GM12878 (cell line): Measurements from ENCODE around the gene WDR91. TPM values are rescaled to one million over a fixed set of nuclear protein-coding genes. Genes with fewer than 3 reads are reported as not detected.

Source experiments
- ATAC-seq: fragments of 200-7000 bp; cut with Tn5 transposase; 3 replicates; pipeline ENCODE4 v1.9.1; 2020; ENCODE audit warnings: mild to moderate bottlenecking, moderate library complexity
- BruUV-seq: library from RNA; stranded (reverse); fragments of 400-500 nt; replicated peaks from 2 replicates; lab custom pipeline; 2021; lab: Mats Ljungman, UMichigan
- CTCF ChIA-PET: fragments of 300-600 bp; sonication (Branson Sonifier 250); formaldehyde crosslinking; extraction: SDS; loops from one replicate; lab custom pipeline; 2021; ENCODE audit warnings: inconsistent platforms; lab: Yijun Ruan, JAX
- POLR2A ChIA-PET: fragments of 350-600 bp; formaldehyde crosslinking; extraction: SDS; loops from one replicate; lab custom pipeline; 2021; ENCODE audit warnings: inconsistent platforms; lab: Charles Lee
- RAD21 ChIA-PET: fragments of 300-600 bp; sonication (Branson Sonifier 250); formaldehyde crosslinking; loops from one replicate; lab custom pipeline; 2023; ENCODE audit warnings: antibody characterized with exemption; ENCODE audit not compliant: unreplicated experiment; lab: Charles Lee
- SMC1A ChIA-PET: fragments of 300-600 bp; sonication (Branson Sonifier 250); formaldehyde crosslinking; loops from one replicate; lab custom pipeline; 2023; ENCODE audit not compliant: unreplicated experiment, uncharacterized antibody; lab: Charles Lee
- DNase-seq: peaks from one replicate; pipeline ENCODE4 v3.0.0-alpha.2; 2011; ENCODE audit warnings: low read depth, low spot score
- FAIRE-seq: peaks from 3 replicates; lab custom pipeline; 2011; peaks lifted over from hg19 to GRCh38; lab: Jason Lieb, UNC
- H2AFZ ChIP-seq: 2 replicates; pipeline ENCODE4 v1.6.0; 2011; ENCODE audit warnings: low read depth, low read length, control low read depth; ENCODE audit not compliant: control insufficient read depth
- H3K27ac ChIP-seq: 2 replicates; pipeline ENCODE4 v1.5.1; 2011; ENCODE audit warnings: control low read depth; ENCODE audit not compliant: control insufficient read depth, insufficient read depth
- H3K27me3 ChIP-seq, 2 experiments: replicated peaks in 1 of 2; 2 replicates each; pipeline versions ENCODE4 v1.6.0 to v1.6.1; 2011; ENCODE audit warnings: low read length in 1 of 2; ENCODE audit not compliant: control insufficient read depth in 2 of 2, insufficient read depth in 2 of 2
- H3K36me3 ChIP-seq, 2 experiments: 2 replicates each; pipeline ENCODE4 v1.5.1; 2011; ENCODE audit warnings: low read length in 1 of 2; ENCODE audit not compliant: control insufficient read depth in 2 of 2, insufficient read depth in 2 of 2
- H3K4me1 ChIP-seq: 2 replicates; pipeline ENCODE4 v1.6.1; 2011; ENCODE audit warnings: mild to moderate bottlenecking, low read length, moderate library complexity, mixed read lengths; ENCODE audit not compliant: control insufficient read depth, insufficient read depth
- H3K4me2 ChIP-seq: 2 replicates; pipeline ENCODE4 v1.6.0; 2011; ENCODE audit warnings: control low read depth; ENCODE audit not compliant: control insufficient read depth, insufficient read depth
- H3K4me3 ChIP-seq: fragments of 200-600 bp; sonication (generic); 2 replicates; pipeline ENCODE4 v1.5.1; 2016
- H3K79me2 ChIP-seq: 2 replicates; pipeline ENCODE4 v1.6.0; 2011; ENCODE audit warnings: low read length; ENCODE audit not compliant: control insufficient read depth, insufficient read depth
- H3K9ac ChIP-seq: 2 replicates; pipeline ENCODE4 v1.8.0; 2011; ENCODE audit warnings: low read length, control low read depth, mixed read lengths; ENCODE audit not compliant: control insufficient read depth, insufficient read depth
- H3K9me3 ChIP-seq: replicated peaks from 3 replicates; pipeline ENCODE4 v1.5.1; 2011; ENCODE audit warnings: mild to moderate bottlenecking, low read length; ENCODE audit not compliant: control insufficient read depth, insufficient read depth
- H4K20me1 ChIP-seq: 2 replicates; pipeline ENCODE4 v1.6.0; 2011; ENCODE audit not compliant: control insufficient read depth, insufficient read depth
- CBFB ChIP-seq: IDR thresholded peaks from 2 replicates; pipeline ENCODE4 v1.6.1; 2016; ENCODE audit warnings: antibody characterized with exemption, low read depth
- GABPA ChIP-seq: IDR thresholded peaks from 2 replicates; pipeline ENCODE4 v1.6.1; 2014; ENCODE audit warnings: antibody characterized with exemption, low read depth, mild to moderate bottlenecking, inconsistent platforms
- MTA3 ChIP-seq: IDR thresholded peaks from 2 replicates; pipeline ENCODE4 v1.6.1; 2012; ENCODE audit warnings: low read length, inconsistent platforms, borderline replicate concordance
- SIX5 ChIP-seq: IDR thresholded peaks from 2 replicates; pipeline ENCODE4 v1.6.1; 2011; ENCODE audit warnings: mild to moderate bottlenecking, low read depth, low read length, moderate library complexity; ENCODE audit not compliant: severe bottlenecking
- YY1 ChIP-seq: IDR thresholded peaks from 2 replicates; pipeline ENCODE4 v1.6.1; 2011; ENCODE audit warnings: low read depth, mild to moderate bottlenecking, low read length
- WGBS: methylation state at CpG from one replicate; pipeline ENCODE4 v1.1.6; 2016; ENCODE audit warnings: low lambda C conversion rate; ENCODE audit not compliant: insufficient replicate concordance, insufficient coverage; ENCODE audit errors: missing lambda C conversion rate; 5-methylcytosine and 5-hydroxymethylcytosine counted together
- in situ Hi-C: fragments of 300-500 bp; cut with MboI; formaldehyde crosslinking; loops from 9 replicates; pipeline ENCODE4 v1.14.3; 2018; ENCODE audit warnings: mixed read lengths
- intact Hi-C: fragments of 100-400 bp; cut with micrococcal nuclease; formaldehyde crosslinking; loops from one replicate; pipeline ENCODE4 v1.14.2; 2022; ENCODE audit not compliant: unreplicated experiment
- polyA plus RNA-seq, 11 experiments: library from polyadenylated mRNA; depleted of rRNA in 4 of 11; unstranded in 6 of 11; stranded (reverse) in 5 of 11; fragments of >200 nt; fragmentation: Nextera tagmentation in 4 of 11; fragmentation: Illumina TruSeq in 1 of 11; extraction: Ambion mirVana in 4 of 11; extraction: Trizol in 1 of 11; gene quantifications; 1 replicate in 1 of 11; 2 replicates in 10 of 11; pipeline versions ENCODE4 v1.2.1 to v1.2.3, GENCODE V29; 2011 to 2016; ENCODE audit warnings: inconsistent platforms in 2 of 11, missing spikeins in 2 of 11, low read depth in 1 of 11
- total RNA-seq, 4 experiments: library from RNA; depleted of rRNA in 3 of 4; stranded (reverse); fragments of >200 nt in 3 of 4; fragmentation: Illumina TruSeq in 1 of 4; extraction: Trizol in 1 of 4; gene quantifications; 2 replicates each; pipeline versions ENCODE4 v1.2.1 to v1.2.3, GENCODE V29; 2013 to 2021
- TF ChIP-seq, protein P1 (sequence below): fragments of 450-650 bp; IDR thresholded peaks from 2 replicates; pipeline ENCODE4 v1.6.1; 2016; ENCODE audit warnings: mild to moderate bottlenecking
- TF ChIP-seq, protein P2 (sequence below): fragments of 450-650 bp; IDR thresholded peaks from 2 replicates; pipeline ENCODE4 v1.6.1; 2017; ENCODE audit warnings: antibody characterized with exemption, mild to moderate bottlenecking, moderate library complexity
- TF ChIP-seq, protein P3 (sequence below): fragments of 450-650 bp; IDR thresholded peaks from 2 replicates; pipeline ENCODE4 v1.6.1; 2017; ENCODE audit warnings: mild to moderate bottlenecking
- TF ChIP-seq, protein P4 (sequence below): fragments of 150-350 bp; IDR thresholded peaks from 2 replicates; pipeline ENCODE4 v1.6.1; 2016; ENCODE audit warnings: low read depth, low read length
- TF ChIP-seq, protein P5 (sequence below): fragments of 450-650 bp; IDR thresholded peaks from 2 replicates; pipeline ENCODE4 v1.6.1; 2017; ENCODE audit warnings: low read depth, mild to moderate bottlenecking, moderate library complexity

WDR91 gene
- total and polyA plus RNA-seq, 10 of the 15 experiments (the other 5 are each of a cell fraction or from before 2014, with no cell fraction given) = 7.6 to 83.3 (median 16.5) TPM

DNA sequence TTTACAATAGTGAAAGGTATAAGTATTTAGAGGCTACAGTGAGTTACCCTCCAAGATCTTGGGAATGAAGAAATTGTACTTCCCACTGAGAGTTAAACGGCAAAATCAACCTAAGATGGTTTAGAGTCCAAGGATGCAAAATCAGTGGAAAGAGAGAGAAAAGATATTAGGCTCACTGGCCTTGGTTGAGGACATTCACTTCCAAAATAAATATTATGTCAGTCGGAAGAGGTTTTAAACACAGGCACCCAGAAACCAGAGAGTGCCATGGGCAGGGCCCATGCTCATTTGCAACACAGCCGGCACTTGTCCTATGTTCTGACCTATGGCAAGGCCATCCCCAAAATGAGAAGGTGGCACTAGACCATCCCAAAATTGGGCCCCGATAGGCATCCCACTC is 3.9 kb upstream of the WDR91 start (continued):
- TF ChIP-seq, protein P1, sequence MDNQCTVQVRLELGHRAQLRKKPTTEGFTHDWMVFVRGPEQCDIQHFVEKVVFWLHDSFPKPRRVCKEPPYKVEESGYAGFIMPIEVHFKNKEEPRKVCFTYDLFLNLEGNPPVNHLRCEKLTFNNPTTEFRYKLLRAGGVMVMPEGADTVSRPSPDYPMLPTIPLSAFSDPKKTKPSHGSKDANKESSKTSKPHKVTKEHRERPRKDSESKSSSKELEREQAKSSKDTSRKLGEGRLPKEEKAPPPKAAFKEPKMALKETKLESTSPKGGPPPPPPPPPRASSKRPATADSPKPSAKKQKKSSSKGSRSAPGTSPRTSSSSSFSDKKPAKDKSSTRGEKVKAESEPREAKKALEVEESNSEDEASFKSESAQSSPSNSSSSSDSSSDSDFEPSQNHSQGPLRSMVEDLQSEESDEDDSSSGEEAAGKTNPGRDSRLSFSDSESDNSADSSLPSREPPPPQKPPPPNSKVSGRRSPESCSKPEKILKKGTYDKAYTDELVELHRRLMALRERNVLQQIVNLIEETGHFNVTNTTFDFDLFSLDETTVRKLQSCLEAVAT = no peak
- TF ChIP-seq CBFB = no peak
- TF ChIP-seq, all 136 proteins: peak for 0

DNA sequence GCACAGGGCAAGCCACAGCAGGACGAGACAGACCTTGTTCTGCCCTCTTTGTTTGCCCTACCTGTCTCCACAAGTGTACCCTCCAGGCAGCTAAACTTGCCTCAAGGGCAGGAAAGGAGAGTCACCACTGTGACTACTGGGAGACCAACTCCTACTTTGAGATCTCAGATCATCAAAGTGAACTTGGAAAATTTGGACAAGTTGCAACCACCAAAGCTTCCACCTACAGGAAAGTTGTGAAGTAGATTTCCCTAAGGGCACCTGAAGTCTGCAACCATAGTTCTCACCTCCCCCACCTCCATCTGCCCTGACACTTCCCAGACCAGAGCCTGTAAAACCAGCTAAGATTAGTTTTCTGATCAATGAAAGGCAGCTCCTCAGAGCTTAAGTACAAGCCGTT is 2.5 kb upstream of the WDR91 start:
- H3K36me3 ChIP-seq = peaks cover 0 to 4% of the 10 kb centered on the region in 2 experiments; a peak in 1 of 4 replicates
- DNase-seq = no peak
- ChIA-PET RAD21 (interaction anchor here (1.0 to 1.5 kb wide), 3 partner anchors 18 to 61 kb away, joined by 3 read pairs; no protein-coding TSS in a partner anchor), SMC1A (interaction anchor here (0.8 to 2.3 kb wide), 5 partner anchors 9 to 67 kb away, joined by 3 to 7 read pairs (median 4); partner anchors contain the start of genes STRA8 and TMEM140), POLR2A (interaction anchor here (0.7 to 1.5 kb wide), 4 partner anchors 10 to 26 kb away, joined by 3 to 4 read pairs (median 3); no protein-coding TSS in a partner anchor), CTCF (interaction anchor here (0.7 to 1.3 kb wide), 3 partner anchors 27 to 432 kb away, joined by 3 to 4 read pairs (median 3); no protein-coding TSS in a partner anchor)
- no TSS peak for BruUV-seq
- H3K27ac ChIP-seq = no peak overlapping the region
- intact Hi-C loops (no loop called here), in situ Hi-C loops (no loop called here)
- no peak for ATAC-seq
- H2AFZ ChIP-seq = no peak overlapping the region; the same call in 1 of the 2 replicates
- H3K79me2 ChIP-seq = peaks cover 25% of the 10 kb centered on the region
- H3K4me1 ChIP-seq = peaks cover 19% of the 10 kb centered on the region
- H4K20me1 ChIP-seq = no peaks in the 10 kb centered on the region
- WGBS = 81% methylated on average over 2 of the region's 2 CpGs
- no peak overlapping the region for H3K4me3 ChIP-seq
- no peaks in the 10 kb centered on the region; the same call in 2 of the 3 replicates for H3K9me3 ChIP-seq
- FAIRE-seq = no peak
- H3K27me3 ChIP-seq = no peaks in the 10 kb centered on the region
- no peak overlapping the region for H3K9ac ChIP-seq
- H3K4me2 ChIP-seq = no peak overlapping the region
- TF ChIP-seq SIX5 (no peak), MTA3 (no peak), GABPA (no peak), YY1 (no peak)
- TF ChIP-seq, protein P2, sequence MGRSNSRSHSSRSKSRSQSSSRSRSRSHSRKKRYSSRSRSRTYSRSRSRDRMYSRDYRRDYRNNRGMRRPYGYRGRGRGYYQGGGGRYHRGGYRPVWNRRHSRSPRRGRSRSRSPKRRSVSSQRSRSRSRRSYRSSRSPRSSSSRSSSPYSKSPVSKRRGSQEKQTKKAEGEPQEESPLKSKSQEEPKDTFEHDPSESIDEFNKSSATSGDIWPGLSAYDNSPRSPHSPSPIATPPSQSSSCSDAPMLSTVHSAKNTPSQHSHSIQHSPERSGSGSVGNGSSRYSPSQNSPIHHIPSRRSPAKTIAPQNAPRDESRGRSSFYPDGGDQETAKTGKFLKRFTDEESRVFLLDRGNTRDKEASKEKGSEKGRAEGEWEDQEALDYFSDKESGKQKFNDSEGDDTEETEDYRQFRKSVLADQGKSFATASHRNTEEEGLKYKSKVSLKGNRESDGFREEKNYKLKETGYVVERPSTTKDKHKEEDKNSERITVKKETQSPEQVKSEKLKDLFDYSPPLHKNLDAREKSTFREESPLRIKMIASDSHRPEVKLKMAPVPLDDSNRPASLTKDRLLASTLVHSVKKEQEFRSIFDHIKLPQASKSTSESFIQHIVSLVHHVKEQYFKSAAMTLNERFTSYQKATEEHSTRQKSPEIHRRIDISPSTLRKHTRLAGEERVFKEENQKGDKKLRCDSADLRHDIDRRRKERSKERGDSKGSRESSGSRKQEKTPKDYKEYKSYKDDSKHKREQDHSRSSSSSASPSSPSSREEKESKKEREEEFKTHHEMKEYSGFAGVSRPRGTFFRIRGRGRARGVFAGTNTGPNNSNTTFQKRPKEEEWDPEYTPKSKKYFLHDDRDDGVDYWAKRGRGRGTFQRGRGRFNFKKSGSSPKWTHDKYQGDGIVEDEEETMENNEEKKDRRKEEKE = no peak
- TF ChIP-seq, protein P3, sequence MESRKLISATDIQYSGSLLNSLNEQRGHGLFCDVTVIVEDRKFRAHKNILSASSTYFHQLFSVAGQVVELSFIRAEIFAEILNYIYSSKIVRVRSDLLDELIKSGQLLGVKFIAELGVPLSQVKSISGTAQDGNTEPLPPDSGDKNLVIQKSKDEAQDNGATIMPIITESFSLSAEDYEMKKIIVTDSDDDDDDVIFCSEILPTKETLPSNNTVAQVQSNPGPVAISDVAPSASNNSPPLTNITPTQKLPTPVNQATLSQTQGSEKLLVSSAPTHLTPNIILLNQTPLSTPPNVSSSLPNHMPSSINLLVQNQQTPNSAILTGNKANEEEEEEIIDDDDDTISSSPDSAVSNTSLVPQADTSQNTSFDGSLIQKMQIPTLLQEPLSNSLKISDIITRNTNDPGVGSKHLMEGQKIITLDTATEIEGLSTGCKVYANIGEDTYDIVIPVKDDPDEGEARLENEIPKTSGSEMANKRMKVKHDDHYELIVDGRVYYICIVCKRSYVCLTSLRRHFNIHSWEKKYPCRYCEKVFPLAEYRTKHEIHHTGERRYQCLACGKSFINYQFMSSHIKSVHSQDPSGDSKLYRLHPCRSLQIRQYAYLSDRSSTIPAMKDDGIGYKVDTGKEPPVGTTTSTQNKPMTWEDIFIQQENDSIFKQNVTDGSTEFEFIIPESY = no peak
- TF ChIP-seq, protein P4, sequence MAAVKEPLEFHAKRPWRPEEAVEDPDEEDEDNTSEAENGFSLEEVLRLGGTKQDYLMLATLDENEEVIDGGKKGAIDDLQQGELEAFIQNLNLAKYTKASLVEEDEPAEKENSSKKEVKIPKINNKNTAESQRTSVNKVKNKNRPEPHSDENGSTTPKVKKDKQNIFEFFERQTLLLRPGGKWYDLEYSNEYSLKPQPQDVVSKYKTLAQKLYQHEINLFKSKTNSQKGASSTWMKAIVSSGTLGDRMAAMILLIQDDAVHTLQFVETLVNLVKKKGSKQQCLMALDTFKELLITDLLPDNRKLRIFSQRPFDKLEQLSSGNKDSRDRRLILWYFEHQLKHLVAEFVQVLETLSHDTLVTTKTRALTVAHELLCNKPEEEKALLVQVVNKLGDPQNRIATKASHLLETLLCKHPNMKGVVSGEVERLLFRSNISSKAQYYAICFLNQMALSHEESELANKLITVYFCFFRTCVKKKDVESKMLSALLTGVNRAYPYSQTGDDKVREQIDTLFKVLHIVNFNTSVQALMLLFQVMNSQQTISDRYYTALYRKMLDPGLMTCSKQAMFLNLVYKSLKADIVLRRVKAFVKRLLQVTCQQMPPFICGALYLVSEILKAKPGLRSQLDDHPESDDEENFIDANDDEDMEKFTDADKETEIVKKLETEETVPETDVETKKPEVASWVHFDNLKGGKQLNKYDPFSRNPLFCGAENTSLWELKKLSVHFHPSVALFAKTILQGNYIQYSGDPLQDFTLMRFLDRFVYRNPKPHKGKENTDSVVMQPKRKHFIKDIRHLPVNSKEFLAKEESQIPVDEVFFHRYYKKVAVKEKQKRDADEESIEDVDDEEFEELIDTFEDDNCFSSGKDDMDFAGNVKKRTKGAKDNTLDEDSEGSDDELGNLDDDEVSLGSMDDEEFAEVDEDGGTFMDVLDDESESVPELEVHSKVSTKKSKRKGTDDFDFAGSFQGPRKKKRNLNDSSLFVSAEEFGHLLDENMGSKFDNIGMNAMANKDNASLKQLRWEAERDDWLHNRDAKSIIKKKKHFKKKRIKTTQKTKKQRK = no peak
- TF ChIP-seq, protein P5, sequence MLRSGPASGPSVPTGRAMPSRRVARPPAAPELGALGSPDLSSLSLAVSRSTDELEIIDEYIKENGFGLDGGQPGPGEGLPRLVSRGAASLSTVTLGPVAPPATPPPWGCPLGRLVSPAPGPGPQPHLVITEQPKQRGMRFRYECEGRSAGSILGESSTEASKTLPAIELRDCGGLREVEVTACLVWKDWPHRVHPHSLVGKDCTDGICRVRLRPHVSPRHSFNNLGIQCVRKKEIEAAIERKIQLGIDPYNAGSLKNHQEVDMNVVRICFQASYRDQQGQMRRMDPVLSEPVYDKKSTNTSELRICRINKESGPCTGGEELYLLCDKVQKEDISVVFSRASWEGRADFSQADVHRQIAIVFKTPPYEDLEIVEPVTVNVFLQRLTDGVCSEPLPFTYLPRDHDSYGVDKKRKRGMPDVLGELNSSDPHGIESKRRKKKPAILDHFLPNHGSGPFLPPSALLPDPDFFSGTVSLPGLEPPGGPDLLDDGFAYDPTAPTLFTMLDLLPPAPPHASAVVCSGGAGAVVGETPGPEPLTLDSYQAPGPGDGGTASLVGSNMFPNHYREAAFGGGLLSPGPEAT = no peak
